GM18867 (cell line): Measurements from ENCODE around the gene NOL6.
"Not testable (repeated sequence)": the region's sequence is repeated elsewhere in the genome, so short reads cannot be mapped to it uniquely, and the experiment has no call there.

Experiments
- ATAC-seq: cut with Tn5 transposase; IDR thresholded peaks from one replicate; pipeline ENCODE4 v1.9.1; 2021; ENCODE audit warnings: mild to moderate bottlenecking, moderate library complexity; ENCODE audit not compliant: unreplicated experiment

The NOL6 gene

DNA sequence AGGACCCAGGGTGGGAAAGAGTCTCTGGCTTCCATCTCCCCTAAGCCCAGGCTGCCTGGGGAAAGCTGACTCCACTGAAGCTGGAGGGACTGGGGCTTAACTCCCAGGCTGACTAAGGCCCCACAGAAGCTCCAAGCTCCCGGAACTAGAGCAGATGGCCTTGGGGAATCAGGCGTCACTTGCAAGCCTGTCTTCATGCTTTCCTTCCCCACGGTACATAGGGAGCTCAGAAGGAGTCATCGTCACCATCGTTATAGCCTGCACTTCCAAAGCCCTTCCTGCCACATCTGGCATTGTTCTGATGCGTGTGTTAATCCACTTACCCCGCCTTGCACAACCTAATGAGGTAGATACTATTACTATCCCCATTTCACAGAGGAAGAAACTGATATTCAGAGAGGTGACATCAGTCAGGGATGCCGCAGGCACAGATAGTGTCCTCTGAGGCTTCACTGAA, 37.9 kb downstream of the NOL6 start:
- no peak for ATAC-seq

DNA sequence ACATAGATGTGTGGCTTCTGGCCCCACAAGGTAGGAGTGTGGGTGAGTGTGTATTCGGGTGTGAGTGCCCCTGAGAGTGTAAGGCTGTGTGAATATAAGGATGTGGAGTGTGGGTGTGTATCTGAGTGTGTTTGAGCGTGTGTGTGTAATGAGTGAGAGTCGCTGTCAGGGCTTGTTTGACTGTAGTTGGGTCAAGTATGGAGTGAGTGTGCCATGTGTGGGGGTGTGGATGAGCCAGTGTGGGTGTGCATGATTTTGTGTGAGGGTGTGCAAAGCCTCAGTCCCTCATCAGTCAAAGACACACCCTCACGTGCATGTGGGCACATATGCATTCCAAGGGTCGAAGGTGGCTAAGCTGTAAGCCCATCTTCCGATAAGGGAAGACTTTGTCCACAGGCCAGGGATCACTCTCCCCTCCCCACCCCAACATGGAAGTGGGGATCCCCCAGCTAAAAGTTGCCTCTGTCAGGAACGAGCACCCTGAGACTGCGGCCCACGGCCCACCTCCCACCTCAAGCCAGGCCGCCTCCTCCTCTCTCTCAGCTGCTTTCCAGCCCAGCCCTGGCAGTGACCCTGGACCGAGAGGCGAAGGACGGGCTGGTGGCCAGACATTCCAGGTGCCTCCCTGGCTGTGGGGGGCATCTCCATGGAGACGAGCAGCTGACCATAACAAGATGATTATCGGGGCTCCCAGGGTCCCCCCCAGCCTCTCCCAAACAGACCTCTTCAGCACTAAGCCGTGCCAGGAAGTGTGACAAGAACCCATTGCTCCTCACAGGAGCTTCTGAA, 39.2 kb downstream of the NOL6 start:
- ATAC-seq = no peak

DNA sequence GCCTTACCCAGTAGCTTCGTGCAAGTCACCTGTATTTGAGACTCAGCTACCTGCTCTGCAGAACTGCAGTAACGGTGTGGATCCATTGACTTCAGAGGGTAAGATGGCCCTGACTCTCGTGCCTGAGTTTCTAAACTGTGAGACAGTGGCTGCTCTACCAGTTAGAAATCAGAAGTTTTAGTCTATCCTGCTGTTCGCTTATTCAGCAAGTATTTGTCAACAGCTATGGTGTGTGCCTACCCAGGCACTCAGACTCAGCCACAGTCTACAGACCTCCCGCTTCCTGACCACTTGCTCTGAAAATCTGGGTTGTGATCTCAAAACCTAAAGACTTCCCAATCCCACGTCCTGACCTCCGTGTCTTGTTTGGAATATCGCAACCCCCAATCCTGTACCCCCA, 39.9 kb downstream of the NOL6 start:
- ATAC-seq = no peak

DNA sequence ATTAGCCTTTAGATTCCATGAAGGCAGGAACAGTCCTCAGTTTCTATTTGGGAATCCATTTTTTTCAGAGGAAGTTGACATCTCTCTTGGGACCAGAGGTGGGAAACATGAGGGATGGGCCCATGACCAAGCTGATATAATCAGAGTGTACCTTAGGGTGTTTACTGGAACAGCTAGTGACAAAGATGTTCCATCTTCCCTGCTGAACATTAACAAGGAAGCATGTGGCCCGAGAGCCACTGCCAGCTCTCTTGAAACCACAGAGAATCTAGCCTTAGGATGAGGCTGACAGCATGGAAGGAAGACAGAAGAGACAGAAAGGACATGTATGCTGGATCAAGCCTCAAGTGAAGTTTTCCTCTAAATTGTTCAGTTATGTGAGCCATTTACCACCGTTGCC, 42.3 kb downstream of the NOL6 start:
- no peak for ATAC-seq

DNA sequence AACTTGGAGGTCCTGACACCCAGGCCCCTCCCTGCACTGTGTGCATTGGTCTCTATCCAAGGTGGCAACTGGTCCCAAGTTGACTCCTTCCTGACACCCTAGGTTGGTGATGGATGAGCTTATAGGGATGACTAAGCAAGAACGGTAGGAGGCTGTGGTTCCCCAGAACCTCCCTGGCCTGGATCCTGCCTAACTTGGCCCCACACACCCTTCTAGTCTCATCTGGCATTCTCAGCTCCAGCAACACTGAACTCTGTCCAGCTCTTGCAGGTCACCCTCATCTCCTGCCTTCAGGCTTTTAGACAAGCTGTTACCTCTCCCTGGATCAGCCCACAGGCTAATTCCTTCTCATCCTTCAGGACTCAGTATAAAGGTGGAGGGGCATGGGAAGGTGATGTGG, 42.8 kb downstream of the NOL6 start:
- no peak for ATAC-seq

DNA sequence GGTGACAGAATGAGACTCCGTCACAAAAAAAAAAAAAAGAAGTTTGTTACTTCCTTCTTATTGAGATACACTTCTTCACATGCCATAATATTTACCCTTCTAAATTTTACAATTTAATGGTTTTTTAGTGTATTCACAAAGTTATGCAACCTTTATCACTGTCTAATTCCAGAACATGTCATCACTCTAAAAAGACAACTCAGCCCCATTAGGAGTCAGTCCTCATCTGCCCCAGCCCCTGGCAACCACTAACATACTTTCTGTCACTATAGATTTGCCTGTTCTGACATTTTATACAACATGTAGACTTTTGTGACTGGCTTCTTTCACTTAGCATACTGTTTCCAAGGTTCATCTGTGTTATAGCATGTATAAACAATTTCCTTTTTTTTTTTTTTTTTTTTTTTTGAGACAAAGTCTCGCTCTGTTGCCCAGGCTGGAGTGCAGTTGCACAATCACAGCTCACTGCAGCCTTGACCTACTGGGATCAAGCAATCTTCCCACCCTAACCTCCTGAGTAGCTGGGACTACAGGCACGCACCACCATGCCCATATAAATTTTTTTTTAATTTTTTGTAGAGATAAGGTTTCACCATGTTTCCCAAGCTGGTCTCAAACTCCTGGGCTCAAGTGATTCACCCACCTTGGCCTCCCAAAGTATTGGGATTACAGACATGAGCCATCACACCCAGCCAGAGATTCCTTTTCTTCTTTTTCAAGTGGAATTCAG, 44.3 kb downstream of the NOL6 start:
- no peak for ATAC-seq

DNA sequence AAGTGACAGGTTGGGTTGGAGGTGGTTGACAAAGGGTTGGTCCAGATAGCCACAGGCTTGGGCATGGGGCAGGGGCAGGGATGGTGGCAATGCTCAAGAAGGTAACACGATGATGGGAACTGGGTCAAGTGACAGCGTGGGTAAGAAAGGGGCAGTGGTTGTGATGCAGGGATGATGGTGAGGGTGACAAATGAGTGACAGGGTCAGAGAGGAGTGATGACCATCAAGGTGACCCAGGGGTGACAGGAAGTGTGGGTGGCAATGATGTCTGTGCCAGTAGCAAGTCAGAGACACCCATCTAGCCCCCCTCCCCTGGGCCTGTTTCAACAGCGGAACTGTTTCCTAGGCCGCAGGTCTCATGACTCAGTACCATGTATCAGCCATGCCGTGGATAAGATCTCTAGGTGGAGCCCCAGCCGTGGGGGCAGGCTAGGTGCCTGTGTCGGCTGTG, 46.9 kb downstream of the NOL6 start:
- ATAC-seq = no peak

DNA sequence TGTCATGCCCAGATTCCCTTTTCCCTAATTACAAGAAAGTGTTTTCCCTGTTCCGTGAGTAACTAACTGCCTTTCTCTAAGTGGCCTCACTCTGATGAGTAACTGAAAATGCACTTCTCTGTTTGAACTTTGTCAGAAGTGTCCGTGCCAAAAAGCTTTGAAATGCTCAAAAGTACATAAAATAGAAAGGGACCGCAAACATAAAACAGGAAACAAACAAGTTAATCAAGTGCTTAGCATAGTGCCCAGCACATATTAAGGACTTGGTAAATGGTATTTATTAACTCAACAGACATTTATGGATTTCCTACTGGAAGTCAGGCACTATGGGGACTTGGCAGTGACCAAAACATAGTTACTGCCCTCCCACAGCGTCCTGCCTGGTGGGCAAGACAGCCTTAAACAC, 48.6 kb downstream of the NOL6 start:
- ATAC-seq = no peak

DNA sequence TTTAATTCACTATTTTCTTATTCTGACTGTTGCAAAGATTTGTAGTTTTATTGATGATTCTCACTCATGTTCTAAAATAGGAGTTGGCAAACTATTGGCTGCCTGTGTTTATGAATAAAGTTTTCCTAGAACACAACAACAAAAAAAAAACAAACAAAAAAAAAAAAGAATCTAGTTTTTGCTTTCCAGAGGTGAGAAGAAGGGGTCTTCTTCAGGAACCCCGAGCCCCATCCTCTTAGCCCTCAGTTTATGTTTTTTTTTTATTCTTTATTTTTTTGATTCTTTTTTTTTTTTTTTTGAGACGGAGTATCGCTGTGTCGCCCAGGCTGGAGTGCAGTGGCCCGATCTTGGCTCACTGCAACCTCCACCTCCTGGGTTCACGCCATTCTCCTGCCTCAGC, 49.2 kb downstream of the NOL6 start:
- not testable (repeated sequence) for ATAC-seq

DNA sequence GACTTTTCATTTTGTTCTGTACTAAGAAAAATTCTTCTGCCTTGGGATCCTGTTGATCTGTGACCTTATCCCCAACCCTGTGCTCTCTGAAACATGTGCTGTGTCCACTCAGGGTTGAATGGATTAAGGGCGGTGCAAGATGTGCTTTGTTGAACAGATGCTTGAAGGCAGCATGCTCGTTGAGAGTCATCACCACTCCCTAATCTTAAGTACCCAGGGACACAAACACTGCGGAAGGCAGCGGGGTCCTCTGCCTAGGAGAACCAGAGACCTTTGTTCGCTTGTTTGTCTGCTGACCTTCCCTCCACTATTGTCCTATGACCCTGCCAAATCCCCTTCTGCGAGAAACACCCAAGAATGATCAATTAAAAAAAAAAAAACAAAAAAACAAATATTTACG, 49.7 kb downstream of the NOL6 start:
- ATAC-seq = not testable (repeated sequence)

DNA sequence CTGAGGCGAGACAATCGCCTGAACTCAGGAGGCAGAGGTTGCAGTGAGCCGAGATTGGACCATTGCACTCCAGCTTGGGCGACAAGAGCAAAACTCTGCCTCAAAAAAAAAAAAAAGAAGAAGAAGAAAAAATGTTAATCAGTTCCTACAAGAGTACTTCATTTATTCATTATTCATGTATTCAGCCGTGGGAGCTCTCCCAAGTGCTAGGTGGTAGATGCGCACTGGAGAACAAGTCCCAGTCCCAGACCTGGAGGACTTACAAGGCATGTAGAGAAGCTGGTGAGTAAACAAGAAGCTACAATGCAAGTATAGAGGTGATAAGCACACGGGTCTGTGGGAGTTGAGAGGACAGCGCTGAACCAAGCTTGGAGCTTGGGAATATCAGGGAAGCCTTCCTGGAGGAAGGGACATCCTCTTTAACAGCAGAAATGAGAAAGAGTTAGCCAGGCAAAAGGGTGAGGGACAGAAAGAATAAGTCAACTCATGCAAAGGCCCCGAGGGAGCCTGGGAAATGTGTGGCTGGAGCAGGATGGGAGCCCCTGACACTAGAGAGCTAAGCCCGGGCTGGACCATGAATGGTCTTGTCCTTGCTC, 53.9 kb downstream of the NOL6 start:
- no peak for ATAC-seq

DNA sequence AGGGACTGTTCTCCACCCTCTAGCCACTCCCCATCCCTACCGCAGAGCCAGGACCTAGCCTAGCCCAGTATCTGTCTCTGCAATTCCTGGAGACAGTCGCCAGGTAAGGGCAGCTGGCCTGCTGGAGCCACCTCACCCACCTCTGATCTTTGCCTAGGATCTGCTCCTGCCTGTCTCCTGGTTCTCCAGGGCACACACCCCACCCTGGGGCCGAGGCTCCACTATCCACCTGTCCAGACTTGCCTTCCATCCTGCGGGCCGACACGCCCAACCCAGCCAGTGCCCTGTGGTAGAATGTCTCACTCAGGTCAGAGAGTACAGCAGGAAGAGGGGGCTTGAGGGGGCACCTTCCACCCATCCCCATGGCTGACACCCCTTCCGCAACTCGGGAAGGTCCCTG, 55.6 kb downstream of the NOL6 start:
- ATAC-seq = no peak

DNA sequence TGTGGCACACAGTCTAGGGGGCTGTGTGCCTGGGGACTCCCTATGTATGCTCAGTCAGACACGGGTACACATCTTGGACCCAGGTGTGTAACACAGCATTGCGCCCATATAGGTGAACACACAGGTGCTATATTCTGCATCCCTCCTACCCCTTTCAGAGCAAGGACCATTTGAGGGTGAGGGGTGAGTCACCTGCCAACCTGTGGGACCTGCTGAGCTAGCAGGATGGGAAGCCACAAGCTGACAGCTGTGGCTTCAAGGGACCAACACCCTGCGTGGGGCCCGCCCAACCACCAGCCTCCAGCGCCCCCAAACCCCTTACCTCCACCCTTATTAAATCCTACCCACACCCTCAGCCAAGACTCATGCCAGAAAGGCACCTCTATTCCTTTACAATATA, 56.7 kb downstream of the NOL6 start:
- ATAC-seq = no peak

DNA sequence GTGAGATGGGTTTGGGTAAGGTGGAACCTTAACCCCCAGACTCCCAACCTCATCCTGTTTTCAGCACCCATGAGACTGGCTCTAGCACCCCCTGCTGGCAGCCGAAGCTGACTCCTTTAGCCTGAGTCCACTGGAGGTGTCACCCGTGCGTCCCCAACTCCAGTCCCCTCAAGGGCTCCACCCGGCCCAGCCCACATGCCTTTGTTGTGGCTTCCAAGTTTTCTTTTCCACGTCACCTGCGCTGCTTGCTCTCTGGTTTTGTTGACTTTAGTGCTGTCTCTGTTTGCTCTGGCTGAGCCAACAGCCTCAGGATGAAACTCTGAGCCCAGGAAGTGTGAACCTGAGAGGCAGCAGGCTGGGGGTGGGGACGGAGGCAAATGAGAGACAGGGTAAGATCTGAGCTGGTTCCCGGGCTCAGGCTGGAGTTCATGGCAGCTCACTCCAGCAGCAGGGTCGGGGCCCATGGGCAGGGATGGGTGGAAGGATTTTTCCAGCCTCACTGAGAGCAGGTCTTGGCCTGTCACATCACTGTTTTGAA, 58.2 kb downstream of the NOL6 start:
- ATAC-seq = peak; percentile 67

DNA sequence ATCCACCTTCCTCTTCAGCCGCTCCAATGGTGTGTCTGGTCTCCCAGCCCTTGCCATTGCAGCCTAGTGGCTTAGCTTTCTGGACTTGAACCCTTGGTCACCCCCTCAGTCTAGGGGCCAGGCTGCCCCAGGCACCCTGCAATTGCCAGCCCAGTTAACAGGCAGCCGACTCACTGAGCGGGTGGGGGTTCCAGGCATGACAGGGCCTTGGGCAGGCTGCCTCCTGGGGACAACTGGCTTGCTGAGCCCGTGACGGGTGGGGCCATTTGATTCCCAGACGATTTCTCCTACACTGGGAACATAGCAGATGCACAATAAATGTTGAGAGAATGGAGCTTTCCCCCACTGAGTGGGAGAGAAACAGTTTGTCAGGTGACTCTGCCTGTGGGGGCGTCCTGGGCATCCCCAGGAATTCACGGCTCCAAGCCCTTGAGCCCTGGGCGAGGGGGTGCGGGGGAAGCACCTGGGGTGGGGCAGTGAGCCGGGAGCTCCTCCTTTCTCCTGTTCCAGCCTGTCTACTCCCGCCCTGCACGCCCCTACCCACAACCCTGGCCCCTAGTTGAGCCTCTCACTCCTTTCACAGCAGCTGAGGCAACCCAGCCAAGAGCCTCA, 58.7 kb downstream of the NOL6 start:
- no peak for ATAC-seq

DNA sequence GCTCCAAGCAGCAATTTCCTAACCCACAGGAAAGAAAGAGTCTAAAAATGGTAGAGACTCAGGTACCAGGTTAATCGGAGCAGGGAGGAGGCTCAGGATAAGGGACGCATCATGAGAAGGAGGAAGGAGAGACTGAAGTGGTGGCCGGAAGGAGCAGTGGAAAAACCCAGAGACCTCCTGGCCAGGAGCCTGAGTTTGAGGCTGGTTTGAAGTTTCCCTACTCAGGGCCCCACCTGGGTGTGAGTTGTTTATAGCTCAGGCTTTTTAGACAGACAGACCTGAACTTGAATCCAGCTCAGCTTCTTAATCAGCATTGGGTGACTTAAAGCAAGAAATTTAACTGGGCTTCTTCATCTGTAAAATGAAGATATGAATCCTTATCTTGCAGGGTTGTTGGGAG, 59.5 kb downstream of the NOL6 start:
- no peak for ATAC-seq
